Measurements from ENCODE around the gene KIAA0753. TPM values are rescaled to one million over a fixed set of nuclear protein-coding genes. Genes with fewer than 3 reads are reported as not detected.

Gene KIAA0753
- total and polyA plus RNA-seq, 10 of the 15 experiments (the other 5 are each of a cell fraction or from before 2014, with no cell fraction given): 2.2 to 15.2 (median 7.7) TPM

DNA sequence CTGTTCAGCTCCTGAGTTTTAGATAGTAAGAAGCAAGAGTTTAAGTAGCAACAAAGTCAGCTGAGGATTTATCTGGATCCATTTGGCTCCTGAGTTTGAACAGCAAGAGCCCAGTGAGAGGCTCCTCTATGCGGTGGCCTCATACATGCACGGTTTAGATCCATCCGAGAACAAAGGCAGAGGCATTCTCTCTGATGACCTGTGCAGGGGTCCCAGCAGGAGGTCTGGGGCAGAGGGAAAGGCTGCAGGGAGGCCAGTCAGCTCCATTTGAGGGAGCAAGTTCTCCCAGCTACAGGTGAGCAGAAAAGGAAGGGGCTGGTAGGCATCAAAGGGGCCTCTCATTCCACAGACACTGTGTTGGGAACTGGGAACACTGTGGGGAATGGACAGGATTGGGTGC lies 100.6 kb downstream of the KIAA0753 start (continued):
- TF ChIP-seq, protein P1, sequence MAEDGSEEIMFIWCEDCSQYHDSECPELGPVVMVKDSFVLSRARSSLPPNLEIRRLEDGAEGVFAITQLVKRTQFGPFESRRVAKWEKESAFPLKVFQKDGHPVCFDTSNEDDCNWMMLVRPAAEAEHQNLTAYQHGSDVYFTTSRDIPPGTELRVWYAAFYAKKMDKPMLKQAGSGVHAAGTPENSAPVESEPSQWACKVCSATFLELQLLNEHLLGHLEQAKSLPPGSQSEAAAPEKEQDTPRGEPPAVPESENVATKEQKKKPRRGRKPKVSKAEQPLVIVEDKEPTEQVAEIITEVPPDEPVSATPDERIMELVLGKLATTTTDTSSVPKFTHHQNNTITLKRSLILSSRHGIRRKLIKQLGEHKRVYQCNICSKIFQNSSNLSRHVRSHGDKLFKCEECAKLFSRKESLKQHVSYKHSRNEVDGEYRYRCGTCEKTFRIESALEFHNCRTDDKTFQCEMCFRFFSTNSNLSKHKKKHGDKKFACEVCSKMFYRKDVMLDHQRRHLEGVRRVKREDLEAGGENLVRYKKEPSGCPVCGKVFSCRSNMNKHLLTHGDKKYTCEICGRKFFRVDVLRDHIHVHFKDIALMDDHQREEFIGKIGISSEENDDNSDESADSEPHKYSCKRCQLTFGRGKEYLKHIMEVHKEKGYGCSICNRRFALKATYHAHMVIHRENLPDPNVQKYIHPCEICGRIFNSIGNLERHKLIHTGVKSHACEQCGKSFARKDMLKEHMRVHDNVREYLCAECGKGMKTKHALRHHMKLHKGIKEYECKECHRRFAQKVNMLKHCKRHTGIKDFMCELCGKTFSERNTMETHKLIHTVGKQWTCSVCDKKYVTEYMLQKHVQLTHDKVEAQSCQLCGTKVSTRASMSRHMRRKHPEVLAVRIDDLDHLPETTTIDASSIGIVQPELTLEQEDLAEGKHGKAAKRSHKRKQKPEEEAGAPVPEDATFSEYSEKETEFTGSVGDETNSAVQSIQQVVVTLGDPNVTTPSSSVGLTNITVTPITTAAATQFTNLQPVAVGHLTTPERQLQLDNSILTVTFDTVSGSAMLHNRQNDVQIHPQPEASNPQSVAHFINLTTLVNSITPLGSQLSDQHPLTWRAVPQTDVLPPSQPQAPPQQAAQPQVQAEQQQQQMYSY (CRISPR knock-in tag; IDR thresholded peaks at IDR 0.05): no peak
- TF ChIP-seq POLR2A (IDR thresholded peaks at IDR 0.05; ENCODE audit: low read depth, low read length) (no peak), ZNF622 (IDR thresholded peaks at IDR 0.05) (no peak), NR2C2 (IDR thresholded peaks at IDR 0.05; ENCODE audit: borderline replicate concordance, control insufficient read depth, insufficient read length, low read depth) (no peak), ZNF207 (IDR thresholded peaks at IDR 0.05; ENCODE audit: borderline replicate concordance) (no peak), SMAD1 (IDR thresholded peaks at IDR 0.05; ENCODE audit: low read depth, partially characterized antibody) (no peak), EZH2 (IDR thresholded peaks at IDR 0.05; ENCODE audit: borderline replicate concordance, control insufficient read depth, low read depth, low read length) (no peak), SMAD5 (IDR thresholded peaks at IDR 0.05; ENCODE audit: low read depth) (no peak)

DNA sequence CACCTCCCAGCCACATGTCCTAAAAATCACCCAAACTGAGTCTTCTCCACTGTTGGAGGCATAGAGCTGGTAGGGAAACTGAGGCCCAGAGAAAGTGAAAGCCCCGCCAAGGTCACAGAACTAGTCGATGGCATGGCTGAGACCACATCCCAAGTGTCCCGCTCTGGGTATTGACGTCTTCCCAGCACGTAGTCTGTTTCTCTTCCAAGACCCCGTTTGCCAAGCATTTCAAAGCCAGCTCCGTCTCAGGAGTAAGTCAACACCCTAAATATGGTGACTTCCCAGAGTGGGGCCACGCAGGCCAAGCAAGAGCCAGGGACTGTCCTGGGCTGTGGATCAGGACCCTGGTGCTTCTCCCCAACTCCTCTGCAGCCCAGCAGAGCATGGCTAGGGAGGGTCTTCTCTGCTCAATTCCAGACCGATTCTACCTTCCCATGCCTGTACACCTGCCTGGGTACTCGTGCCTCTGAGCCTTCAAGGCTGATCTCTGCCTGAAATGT lies 103.9 kb downstream of the KIAA0753 start:
- Histone ChIP-seq H3K4me2 (ENCODE audit: control insufficient read depth, insufficient read depth) (no peak overlapping the region), H3K79me2 (ENCODE audit: control insufficient read depth, insufficient read depth, low read length) (no peaks in the 10 kb centered on the region), H3K9ac (ENCODE audit: control insufficient read depth, insufficient read depth, low read length) (no peak overlapping the region), H3K36me3 (ENCODE audit: control insufficient read depth in 2 of 2, insufficient read depth in 2 of 2, low read length in 1 of 2) (no peaks in the 10 kb centered on the region), H3K9me3 (replicated peaks; ENCODE audit: control insufficient read depth, insufficient read depth, low read length) (no peaks in the 10 kb centered on the region; the same call in 2 of the 3 replicates), H4K20me1 (ENCODE audit: control insufficient read depth, insufficient read depth) (no peaks in the 10 kb centered on the region), H3K27ac (ENCODE audit: control insufficient read depth, insufficient read depth) (no peak overlapping the region), H2AFZ (ENCODE audit: control insufficient read depth, low read depth, low read length) (no peak overlapping the region), H3K27me3 (replicated peaks in 1 of 2; ENCODE audit: control insufficient read depth in 2 of 2, insufficient read depth in 2 of 2, low read length in 1 of 2) (no peaks in the 10 kb centered on the region; a peak in 1 of 4 replicates), H3K4me3 (no peak overlapping the region), H3K4me1 (ENCODE audit: control insufficient read depth, insufficient read depth, low read length) (no peaks in the 10 kb centered on the region)
- ChIA-PET POLR2A (no interaction called here), RAD21 (ENCODE audit: unreplicated experiment) (no interaction called here), SMC1A (ENCODE audit: uncharacterized antibody, unreplicated experiment) (interaction anchor here (0.8 kb wide), 1 partner anchor 13 kb away, joined by 3 read pairs; no protein-coding TSS in a partner anchor), CTCF (no interaction called here)
- WGBS (ENCODE audit: insufficient coverage, insufficient replicate concordance, low lambda C conversion rate, missing lambda C conversion rate): 39% methylated on average over 10 of the region's 10 CpGs
- DNase-seq (ENCODE audit: low read depth, low spot score) (no peak), ATAC-seq (no peak), FAIRE-seq (no peak)
- no TSS peak for BruUV-seq (replicated peaks)
- in situ Hi-C loops (cut with MboI): no loop called here
- intact Hi-C loops (cut with micrococcal nuclease; ENCODE audit: unreplicated experiment): no loop called here
- TF ChIP-seq, protein P2, sequence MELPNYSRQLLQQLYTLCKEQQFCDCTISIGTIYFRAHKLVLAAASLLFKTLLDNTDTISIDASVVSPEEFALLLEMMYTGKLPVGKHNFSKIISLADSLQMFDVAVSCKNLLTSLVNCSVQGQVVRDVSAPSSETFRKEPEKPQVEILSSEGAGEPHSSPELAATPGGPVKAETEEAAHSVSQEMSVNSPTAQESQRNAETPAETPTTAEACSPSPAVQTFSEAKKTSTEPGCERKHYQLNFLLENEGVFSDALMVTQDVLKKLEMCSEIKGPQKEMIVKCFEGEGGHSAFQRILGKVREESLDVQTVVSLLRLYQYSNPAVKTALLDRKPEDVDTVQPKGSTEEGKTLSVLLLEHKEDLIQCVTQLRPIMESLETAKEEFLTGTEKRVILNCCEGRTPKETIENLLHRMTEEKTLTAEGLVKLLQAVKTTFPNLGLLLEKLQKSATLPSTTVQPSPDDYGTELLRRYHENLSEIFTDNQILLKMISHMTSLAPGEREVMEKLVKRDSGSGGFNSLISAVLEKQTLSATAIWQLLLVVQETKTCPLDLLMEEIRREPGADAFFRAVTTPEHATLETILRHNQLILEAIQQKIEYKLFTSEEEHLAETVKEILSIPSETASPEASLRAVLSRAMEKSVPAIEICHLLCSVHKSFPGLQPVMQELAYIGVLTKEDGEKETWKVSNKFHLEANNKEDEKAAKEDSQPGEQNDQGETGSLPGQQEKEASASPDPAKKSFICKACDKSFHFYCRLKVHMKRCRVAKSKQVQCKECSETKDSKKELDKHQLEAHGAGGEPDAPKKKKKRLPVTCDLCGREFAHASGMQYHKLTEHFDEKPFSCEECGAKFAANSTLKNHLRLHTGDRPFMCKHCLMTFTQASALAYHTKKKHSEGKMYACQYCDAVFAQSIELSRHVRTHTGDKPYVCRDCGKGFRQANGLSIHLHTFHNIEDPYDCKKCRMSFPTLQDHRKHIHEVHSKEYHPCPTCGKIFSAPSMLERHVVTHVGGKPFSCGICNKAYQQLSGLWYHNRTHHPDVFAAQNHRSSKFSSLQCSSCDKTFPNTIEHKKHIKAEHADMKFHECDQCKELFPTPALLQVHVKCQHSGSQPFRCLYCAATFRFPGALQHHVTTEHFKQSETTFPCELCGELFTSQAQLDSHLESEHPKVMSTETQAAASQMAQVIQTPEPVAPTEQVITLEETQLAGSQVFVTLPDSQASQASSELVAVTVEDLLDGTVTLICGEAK (IDR thresholded peaks at IDR 0.05; ENCODE audit: borderline replicate concordance): no peak
- TF ChIP-seq, protein P3, sequence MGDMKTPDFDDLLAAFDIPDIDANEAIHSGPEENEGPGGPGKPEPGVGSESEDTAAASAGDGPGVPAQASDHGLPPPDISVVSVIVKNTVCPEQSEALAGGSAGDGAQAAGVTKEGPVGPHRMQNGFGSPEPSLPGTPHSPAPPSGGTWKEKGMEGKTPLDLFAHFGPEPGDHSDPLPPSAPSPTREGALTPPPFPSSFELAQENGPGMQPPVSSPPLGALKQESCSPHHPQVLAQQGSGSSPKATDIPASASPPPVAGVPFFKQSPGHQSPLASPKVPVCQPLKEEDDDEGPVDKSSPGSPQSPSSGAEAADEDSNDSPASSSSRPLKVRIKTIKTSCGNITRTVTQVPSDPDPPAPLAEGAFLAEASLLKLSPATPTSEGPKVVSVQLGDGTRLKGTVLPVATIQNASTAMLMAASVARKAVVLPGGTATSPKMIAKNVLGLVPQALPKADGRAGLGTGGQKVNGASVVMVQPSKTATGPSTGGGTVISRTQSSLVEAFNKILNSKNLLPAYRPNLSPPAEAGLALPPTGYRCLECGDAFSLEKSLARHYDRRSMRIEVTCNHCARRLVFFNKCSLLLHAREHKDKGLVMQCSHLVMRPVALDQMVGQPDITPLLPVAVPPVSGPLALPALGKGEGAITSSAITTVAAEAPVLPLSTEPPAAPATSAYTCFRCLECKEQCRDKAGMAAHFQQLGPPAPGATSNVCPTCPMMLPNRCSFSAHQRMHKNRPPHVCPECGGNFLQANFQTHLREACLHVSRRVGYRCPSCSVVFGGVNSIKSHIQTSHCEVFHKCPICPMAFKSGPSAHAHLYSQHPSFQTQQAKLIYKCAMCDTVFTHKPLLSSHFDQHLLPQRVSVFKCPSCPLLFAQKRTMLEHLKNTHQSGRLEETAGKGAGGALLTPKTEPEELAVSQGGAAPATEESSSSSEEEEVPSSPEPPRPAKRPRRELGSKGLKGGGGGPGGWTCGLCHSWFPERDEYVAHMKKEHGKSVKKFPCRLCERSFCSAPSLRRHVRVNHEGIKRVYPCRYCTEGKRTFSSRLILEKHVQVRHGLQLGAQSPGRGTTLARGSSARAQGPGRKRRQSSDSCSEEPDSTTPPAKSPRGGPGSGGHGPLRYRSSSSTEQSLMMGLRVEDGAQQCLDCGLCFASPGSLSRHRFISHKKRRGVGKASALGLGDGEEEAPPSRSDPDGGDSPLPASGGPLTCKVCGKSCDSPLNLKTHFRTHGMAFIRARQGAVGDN (IDR thresholded peaks at IDR 0.05): no peak
- no peak for TF ChIP-seq MTA3 (IDR thresholded peaks at IDR 0.05; ENCODE audit: borderline replicate concordance, low read length)
